ENCODE data around the gene IFI27L1.

The IFI27L1 gene, protein sequence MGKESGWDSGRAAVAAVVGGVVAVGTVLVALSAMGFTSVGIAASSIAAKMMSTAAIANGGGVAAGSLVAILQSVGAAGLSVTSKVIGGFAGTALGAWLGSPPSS

DNA sequence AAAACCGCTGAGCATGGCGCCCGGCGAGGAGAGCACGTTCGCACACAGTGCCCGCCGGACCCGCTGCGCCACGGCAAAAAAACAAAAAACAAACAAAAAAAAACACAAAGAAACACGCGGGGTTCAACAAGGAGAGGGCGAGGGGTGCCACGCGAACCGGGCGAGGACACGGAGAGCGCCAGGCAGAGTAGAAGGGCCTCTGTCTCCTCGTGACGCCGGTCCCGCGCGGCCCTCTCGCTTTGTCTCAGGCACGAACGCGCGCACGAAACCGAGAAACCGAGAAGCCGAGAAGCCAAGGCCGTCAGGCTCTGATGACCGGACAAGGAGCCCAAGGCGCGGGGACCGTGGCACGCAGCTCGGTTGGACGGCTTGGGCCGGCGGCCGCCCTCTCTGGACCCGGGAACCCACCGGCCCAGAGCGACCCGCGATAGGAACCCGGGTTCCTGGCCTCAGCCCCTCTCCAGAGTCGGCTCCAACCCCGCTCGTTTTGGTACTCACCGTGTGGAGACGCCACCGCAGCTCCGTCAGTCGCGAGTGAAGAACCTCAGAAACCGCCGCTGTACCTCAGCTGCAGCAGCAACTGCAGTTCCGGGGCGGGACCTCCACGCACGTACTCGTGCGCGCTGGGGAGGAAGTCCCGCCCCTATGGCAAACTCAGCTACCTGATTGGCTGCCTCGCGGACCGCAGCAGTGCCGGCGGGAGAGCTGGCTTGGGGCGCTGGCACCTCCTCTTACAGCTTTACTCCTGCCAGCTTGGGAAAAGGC, at the start of gene IFI27L1, which contains the start of gene DDX24:
Gene IFI27L1 (plus strand): TSS at position 690 of the 765 bp plus-strand sequence. CDS start 15,628 bp downstream, outside the sequence.
Gene DDX24 (minus strand): TSS at position 582 of the 765 bp plus-strand sequence. CDS start 1,460 bp downstream, outside the sequence.
- peak; percentile 98 for DNase-seq

DNA sequence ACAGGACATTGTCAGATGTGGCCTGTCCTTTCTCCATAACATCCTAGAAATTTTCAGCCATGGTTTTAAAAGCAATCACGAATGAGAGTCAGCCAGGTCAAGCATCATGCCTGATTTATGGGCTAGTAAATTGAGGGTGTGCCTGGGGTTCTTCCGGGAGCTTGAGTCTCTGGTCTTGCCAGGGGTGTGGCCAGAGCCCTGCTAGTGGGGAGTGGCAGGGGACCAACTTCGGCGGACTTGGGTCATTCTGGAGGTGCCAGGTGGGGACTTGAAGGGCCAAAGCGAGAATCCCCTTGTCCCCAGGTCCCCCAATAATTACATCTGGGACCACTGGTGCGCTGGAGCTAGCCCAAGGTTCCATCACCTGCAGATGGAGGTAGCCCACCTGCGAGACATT, 49.2 kb upstream of the IFI27L1 start:
- DNase-seq: no peak

DNA sequence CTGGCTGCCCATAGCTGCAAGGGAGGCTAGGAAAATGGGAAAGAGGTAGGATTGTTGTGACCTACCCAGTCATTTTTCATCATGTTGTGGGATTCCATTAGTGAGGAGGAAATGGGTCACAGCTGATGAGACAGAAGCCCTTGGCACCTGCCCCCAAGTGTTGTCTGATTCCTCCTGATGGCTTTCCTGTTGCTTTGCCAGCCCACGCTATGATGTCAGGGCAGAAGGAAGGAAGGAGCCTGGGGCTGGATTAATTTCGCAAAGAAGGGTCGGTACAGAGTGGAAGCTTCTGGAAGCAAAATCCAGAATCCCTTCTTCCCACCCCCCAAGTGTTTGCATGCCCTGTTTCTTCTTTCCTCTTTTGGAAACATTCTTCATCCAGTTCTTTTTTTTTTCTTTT, 46.2 kb upstream of the IFI27L1 start:
- no peak for DNase-seq

- peak; percentile 76 for DNase-seq
Measured at GRCh38 chr14:94036313-94037167, 44.6 kb upstream of the IFI27L1 start.

DNA sequence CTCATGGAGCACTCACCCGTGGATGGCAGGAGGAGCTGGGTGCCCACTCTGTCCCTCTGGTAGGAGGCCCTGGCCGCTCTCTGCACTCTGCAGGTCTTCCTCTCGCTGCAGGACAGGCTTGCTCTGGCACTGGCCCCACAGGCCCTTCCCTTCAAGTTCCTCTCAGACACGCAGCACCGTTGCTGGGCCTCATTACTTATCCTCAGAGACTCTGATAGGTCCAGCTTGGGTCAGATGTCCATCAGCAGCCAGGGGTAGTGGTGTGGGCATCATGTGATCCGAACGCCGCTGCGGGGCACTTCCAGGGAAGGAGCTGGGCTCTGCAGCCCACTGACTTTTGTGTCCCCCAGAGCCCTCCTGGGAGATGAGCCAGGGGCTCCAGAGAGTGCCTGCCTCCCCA, 43.2 kb upstream of the IFI27L1 start:
- DNase-seq: no peak

- no peak for DNase-seq
Measured at GRCh38 chr14:94038510-94038909, 42.6 kb upstream of the IFI27L1 start.

DNA sequence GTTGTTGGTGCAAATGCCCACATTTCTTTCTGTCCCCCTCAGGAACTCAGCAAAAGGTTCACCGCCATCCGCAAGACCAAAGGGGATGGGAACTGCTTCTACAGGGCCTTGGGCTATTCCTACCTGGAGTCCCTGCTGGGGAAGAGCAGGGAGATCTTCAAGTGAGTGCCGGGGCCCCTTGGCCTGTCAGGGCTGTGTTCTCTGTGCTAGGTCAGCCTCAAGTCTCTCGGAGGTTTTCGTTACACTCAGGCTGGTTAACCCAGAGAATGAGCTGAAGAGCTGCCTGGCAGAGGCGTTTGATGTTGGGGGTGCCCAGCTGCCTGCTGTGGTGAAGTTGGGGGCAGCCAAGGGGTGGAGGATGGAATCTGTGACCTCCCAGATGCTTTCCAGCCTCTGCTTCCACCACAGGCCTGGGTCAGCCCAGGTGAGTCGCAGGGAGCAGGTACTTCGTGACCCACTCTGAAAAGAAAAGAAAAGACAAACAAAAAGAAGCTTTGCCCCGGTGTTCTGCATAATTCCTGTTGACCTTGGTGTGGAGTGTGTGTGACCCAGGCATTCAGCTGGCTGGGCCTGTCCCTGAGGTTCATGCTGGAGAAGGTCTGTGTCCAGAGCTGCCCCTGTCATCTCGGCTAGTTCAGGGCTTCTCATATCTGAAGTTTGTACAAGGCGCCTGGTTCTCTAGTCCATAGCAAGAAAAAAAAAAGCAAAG, 42.0 kb upstream of the IFI27L1 start:
- no peak for DNase-seq

DNA sequence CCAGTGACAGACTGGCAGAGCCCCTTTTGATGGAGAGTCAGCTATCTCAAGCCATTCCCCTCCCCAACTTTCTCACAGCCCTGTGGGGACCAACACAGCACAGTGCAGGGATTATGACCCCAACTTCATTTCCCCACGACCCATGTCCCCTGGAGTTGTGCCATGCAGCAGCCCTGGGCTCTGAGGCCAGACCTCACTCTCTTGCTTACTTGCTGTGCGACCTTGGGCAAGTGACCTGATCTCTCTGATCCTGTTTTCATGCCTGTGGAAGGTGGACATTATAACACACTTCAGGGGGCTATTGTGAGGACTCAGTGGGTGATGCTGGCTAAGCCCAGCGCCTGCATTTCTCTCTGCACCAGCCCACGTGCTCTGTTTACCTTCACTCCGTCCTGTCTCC, 40.9 kb upstream of the IFI27L1 start:
- DNase-seq: no peak

DNA sequence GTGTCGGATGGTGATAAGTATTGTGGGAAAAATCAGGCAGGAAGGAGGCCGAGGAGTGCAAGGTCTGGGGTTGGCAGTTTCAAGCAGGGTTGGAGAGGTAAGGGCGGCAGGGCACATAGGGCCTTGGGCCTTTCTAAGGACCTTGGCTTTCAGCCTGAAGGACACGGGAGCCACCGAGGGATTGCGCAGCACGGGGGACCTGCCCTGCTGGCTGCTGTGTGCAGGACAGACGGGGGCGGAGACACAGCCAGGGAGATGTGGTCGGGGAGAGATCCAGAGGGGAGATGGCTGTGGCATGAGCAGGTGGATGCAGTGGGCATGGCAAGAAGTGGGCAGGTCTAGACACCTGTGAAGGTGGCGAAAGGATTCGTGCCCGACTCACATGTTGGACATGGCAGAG, 40.3 kb upstream of the IFI27L1 start:
- DNase-seq: no peak

DNA sequence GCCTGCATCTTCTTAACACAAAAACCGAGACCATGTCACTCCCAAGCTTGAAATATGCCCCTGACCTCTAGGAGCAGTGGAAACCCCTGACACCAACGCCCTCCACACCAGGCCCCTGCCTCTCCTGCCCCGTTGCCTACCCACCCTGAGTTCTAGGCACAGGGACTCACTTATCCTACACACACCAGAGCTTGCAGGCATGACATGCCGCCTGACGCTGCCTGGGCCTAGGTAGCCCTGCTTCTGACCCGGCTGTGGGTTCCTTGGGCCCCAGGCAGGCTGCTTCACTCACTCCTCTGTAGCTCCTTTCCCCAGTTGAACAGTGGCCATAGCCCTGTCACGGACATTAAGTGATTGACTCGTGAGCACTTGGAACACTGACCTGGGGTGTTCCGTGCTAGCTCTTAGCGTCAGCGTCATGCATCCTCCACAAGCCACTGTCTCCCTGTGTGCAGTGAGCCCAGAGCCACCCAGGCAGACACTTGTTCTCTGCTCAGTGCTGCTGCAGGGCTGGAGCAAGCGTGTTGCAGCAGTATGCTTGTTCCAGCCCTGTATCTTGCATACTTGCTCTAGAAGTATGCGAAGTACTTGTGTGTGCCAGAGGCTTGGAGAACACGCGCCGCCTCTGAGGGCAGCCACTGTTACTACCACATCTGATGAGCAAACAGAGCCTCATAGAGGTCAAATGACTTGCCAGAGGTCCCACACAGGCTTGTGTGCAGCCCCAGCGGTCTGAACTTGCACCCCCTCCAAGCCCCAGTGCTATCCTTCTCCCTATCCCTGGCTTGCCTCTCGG, 39.4 kb upstream of the IFI27L1 start:
- DNase-seq: no peak

DNA sequence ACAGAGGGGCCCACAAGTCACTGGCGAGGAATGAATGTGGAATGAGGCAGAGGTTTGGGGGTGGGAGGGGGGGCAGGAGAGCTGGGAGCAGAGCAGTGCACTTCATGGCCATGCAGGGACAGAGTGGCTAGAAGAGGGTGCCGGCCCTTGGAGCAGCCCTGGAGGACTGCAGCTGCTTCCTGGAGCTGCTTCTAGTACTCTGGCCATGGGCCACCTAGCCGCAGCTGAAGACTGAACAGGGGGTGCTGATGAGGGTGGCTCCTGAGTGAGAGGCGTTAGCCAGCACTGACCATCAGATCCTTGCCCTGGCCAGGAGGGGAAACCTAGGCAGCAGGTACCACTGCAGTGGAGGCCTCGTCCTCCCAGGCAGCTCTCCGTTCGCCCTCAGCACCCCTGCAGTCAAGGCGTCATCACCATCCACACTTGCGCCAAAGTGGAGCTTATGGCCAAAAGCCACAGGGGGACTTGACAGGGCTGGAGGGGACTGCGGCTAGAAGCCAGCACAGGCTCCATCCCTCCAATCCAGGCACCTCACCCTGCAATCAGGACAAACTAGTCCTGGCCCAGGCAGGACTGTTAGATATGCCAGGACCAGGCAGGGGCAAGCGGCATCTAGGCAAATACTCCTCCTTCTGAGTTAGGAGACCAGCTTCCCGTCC, 38.5 kb upstream of the IFI27L1 start:
- no peak for DNase-seq

- DNase-seq: no peak
Measured at GRCh38 chr14:94043111-94043755, 37.9 kb upstream of the IFI27L1 start.

DNA sequence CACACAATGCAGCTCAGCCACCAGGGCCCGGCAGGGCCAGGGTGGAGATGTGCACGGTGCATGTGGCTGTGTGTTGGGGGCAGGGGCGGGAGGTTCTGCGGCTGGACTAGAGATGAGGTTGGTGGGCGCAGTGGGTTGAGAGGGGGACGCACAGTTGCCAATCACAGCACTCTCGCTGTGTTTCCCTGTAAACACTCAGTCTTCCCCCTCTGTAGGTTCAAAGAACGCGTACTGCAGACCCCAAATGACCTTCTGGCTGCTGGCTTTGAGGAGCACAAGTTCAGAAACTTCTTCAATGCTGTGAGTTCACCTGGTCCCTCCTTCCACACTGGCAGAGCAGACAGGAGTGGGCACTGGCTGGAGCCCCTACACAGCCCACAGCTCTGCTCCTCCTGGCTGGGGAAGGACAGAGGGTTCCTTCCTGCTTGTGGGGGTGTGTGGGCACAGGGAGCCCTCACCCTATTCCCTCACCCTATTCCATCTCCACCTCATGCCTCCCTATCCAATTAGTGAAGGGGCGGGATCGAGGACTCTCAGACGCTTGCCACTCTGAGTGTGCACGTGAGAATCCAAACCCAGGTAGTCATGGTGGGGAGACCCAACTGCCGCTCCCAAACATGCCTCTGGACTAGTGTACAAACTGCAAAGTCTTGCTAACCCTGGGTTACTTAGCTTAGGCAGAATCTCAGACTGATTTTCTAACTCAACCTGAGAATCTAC, 37.2 kb upstream of the IFI27L1 start:
- DNase-seq: no peak

- no peak for DNase-seq
Measured at GRCh38 chr14:94044476-94045091, 36.5 kb upstream of the IFI27L1 start.

- no peak for DNase-seq
Measured at GRCh38 chr14:94045101-94045500, 36.0 kb upstream of the IFI27L1 start.

- peak; percentile 14 for DNase-seq
Measured at GRCh38 chr14:94045563-94046345, 35.4 kb upstream of the IFI27L1 start.

GRCh38 chr14:94046696-94047250, 34.3 kb upstream of the IFI27L1 start:
- no peak for DNase-seq

- no peak for DNase-seq
Measured at GRCh38 chr14:94047581-94047980, 33.5 kb upstream of the IFI27L1 start.
